ENCODE data around the gene KIF26B.

The KIF26B gene

GRCh38 chr1:245386297-245386971, 231.6 kb downstream of the KIF26B start:
- in situ Hi-C loops (cut with MboI; ENCODE audit: low sequenced_read_pairs, unreplicated experiment): no loop called here
- DNase-seq (ENCODE audit: low spot score): no peak
- no peak for TF ChIP-seq CTCF (IDR thresholded peaks at IDR 0.05; ENCODE audit: borderline replicate concordance, control extremely low read depth, extremely low read depth, insufficient read depth, missing control alignments)

- no peak for DNase-seq (ENCODE audit: low spot score)
- TF ChIP-seq CTCF (IDR thresholded peaks at IDR 0.05; ENCODE audit: borderline replicate concordance, control extremely low read depth, extremely low read depth, insufficient read depth, missing control alignments): no peak
- in situ Hi-C loops (cut with MboI; ENCODE audit: low sequenced_read_pairs, unreplicated experiment): no loop called here
Measured at GRCh38 chr1:245388687-245389086, 233.9 kb downstream of the KIF26B start.

- in situ Hi-C loops (cut with MboI; ENCODE audit: low sequenced_read_pairs, unreplicated experiment): no loop called here
- TF ChIP-seq CTCF (IDR thresholded peaks at IDR 0.05; ENCODE audit: borderline replicate concordance, control extremely low read depth, extremely low read depth, insufficient read depth, missing control alignments): no peak
- no peak for DNase-seq (ENCODE audit: low spot score)
Measured at GRCh38 chr1:245389873-245390272, 235.1 kb downstream of the KIF26B start.

DNA sequence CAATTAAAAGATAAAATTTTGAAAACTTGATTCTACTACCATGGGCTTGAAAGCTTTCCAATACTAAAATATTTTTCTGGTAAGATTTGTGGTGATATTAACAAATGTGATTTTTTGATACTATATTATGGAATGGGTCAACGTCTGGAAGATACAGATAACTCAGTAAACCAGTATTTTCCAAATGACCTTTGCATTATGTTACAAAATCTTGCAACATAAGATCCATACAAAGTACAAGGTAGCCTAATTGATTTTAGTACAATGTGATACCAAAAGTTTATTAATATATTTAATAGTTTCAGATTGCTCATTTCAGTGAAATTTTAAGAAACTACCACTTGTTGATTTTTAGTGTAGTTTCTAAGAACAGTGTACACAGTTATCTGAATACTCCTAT, 236.2 kb downstream of the KIF26B start:
- TF ChIP-seq CTCF (IDR thresholded peaks at IDR 0.05; ENCODE audit: borderline replicate concordance, control extremely low read depth, extremely low read depth, insufficient read depth, missing control alignments): no peak
- in situ Hi-C loops (cut with MboI; ENCODE audit: low sequenced_read_pairs, unreplicated experiment): no loop called here
- DNase-seq (ENCODE audit: low spot score): no peak

GRCh38 chr1:245393694-245394093, 238.9 kb downstream of the KIF26B start:
- in situ Hi-C loops (cut with MboI; ENCODE audit: low sequenced_read_pairs, unreplicated experiment): no loop called here
- no peak for DNase-seq (ENCODE audit: low spot score)
- TF ChIP-seq CTCF (IDR thresholded peaks at IDR 0.05; ENCODE audit: borderline replicate concordance, control extremely low read depth, extremely low read depth, insufficient read depth, missing control alignments): no peak

DNA sequence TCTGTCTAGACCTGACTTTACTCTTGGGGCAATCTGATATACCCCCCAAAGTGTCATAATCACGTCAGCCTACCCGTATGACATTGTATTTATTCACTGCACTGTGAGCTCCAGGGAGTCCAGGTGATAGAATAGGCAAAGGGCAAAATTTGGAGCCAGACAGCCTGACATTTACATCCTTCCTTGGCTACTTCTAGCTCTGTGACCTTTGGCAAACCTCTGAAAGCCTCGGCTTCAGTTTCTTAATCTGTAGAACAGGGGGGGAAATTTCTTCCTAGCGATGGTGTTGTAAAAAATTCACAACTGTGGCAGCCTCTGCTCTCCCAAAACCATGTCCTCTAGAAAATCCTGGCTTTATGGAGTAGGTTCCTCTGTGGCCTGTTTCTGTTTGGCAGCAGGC, 240.9 kb downstream of the KIF26B start:
- no peak for DNase-seq (ENCODE audit: low spot score)
- in situ Hi-C loops (cut with MboI; ENCODE audit: low sequenced_read_pairs, unreplicated experiment): no loop called here
- TF ChIP-seq CTCF (IDR thresholded peaks at IDR 0.05; ENCODE audit: borderline replicate concordance, control extremely low read depth, extremely low read depth, insufficient read depth, missing control alignments): no peak

Data from GM13976 (cell line).